Left colon (tissue), 2 donors: ENCODE measurements around the gene SNX30. TPM values are rescaled to one million over a fixed set of nuclear protein-coding genes. Genes with fewer than 3 reads are reported as not detected.

ENCODE experiments used
- ATAC-seq: fragments of 200-7000 bp; cut with Tn5 transposase; one replicate; pipeline ENCODE4 v1.9.1; 2020; ENCODE audit warnings: mild to moderate bottlenecking, moderate library complexity
- DNase-seq, 2 donors: peaks; one replicate each; pipeline ENCODE4 v3.0.0-alpha.2; 2020
- intact Hi-C, 2 donors: fragments of 100-400 bp; cut with DNase I in 1 of 2; cut with micrococcal nuclease in 1 of 2; formaldehyde crosslinking; loops; one replicate each; pipeline versions ENCODE4 v1.11.2 to v1.14.0; 2022; cut with DNase I, micrococcal nuclease
- total RNA-seq, 2 donors: library from RNA; stranded (reverse); fragmentation: NEBNext Ultra II Directional; extraction: Animal tissue kit (Norgen Biotek cat#: 25700); gene quantifications; one replicate each; pipeline ENCODE4 v1.2.1, GENCODE V29; 2021
- donor health status: DM: no; HTN: no; CAD: no.
- donor health status: DM: yes; HTN: yes; CAD: no.

SNX30 gene
- total RNA-seq, 2 donors from 2014 or later: 30.7 to 35.3 TPM

DNA sequence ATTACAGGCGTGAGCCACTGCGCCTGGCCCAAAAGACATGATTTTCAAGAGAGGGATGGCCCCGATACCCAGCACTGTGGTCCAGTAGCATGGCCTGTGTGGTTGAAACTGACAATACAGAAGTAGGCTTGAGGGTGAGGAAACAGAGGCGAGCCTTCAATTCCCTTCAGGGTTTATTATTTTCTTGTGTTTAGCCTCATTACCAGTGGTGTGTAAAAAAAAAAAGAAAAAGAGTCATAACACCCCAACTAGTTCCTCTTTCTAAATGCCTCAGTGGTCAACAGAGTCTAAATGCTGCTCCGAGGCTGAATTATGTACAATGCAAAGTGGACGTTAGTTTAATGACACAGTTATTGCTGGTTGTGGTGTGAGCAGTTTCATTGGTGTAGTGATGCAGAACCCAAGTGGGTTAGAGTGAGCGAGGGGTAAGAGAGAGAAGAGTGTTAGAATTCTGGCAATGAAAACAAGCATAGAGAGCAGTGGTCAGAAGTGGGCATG, 58.8 kb downstream of the SNX30 start:
- intact Hi-C loops: no loop called here
- ATAC-seq: peak; percentile 17
- DNase-seq: no peak

DNA sequence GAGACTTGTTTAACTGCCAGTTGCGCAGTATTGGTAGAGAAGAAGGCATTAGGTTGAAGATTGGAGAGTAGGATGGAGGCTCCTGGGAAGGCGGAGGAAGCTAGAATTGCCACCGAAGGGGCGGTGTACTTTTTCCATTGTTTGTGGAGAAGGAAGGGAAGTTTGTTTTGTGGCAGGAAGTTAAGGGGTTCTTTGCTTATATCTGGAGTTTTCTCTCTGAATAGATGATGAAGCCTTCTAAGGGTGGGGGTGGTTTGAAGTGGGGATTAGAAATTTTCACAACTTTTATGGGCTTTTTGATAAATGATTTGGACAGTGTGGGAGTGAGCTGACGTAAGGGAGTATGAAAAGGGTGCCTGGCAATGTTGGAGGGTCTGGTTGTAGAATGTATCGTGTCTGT, 59.3 kb downstream of the SNX30 start:
- ATAC-seq (no peak), DNase-seq (no peak)
- intact Hi-C loops: no loop called here

DNA sequence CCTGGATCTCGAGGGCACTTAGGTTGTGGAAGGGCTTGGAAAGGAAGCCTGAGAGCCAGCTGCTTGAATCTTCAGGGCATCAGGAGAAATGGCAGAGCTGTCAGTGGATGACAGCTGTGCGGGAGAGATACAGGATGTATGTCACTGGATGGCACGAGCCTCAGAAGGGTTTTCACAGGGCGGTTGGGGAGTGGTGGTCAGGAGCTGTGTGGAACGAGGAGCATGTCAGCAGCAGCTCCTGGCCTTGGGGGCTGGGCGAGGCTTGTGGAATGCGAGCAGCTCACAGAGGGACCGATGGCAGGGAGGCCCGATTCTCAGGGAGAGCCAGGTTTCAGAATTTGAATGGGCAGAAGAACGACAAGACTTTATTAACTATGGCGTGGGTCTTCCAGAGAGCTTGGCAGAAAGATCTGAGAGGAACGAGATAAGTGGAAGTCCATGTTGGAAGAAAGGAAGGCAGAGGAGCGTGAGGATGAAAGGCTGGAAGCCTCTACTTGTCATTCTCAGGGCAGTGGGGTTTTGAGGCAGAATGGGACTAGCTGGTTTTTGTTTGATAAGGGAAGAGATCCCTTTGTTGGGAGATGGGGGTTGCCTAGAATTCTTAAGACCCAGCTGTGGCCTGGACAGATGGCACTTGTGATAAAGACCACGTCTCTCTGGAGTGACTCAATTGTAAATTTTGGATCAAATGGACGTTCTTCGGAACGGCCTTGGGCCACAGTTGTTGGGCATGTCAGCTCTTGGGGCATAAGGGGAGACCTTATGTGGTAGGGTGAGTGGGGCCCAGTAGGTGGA, 60.3 kb downstream of the SNX30 start:
- ATAC-seq: no peak
- no peak for DNase-seq
- intact Hi-C loops: no loop called here

DNA sequence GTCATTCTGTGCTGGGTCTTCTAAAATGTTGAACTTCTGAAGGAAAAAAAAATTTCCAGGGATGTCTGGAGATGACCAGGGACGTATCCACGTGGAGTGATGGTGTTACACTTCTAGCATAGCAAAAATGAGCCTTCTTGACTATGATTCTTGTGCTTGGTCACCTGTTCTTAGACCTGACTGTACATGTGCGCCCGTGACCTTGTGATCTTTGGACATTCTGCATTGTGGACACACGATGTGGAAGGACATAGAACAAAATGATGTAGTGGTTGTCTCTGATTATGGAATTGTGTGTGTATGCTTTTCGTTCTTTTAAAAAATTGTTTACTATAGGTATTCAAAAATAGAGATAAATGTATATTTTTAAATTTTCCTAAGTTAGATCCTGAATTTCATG, 61.0 kb downstream of the SNX30 start:
- ATAC-seq (no peak), DNase-seq (no peak)
- intact Hi-C loops: no loop called here

DNA sequence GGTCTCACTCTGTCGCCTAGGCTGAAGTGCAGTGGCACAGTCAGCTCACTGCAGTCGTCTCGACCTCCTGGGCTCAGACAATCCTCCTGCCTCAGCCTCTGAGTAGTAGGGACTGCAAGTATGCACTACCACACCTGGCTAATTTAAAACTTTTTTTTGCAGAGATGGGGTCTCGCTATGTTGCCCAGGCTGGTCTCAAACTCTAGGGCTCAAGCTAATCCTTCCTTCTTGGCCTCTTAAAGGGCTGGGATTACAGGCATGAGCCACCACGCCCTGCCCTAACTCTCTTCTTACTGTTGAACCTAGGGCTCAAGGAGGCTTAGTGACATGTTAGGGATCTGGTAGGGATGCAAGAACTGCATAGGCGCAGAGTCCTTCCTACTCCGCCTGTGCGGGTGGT, 65.3 kb downstream of the SNX30 start:
- intact Hi-C loops: no loop called here
- no peak for DNase-seq
- no peak for ATAC-seq

DNA sequence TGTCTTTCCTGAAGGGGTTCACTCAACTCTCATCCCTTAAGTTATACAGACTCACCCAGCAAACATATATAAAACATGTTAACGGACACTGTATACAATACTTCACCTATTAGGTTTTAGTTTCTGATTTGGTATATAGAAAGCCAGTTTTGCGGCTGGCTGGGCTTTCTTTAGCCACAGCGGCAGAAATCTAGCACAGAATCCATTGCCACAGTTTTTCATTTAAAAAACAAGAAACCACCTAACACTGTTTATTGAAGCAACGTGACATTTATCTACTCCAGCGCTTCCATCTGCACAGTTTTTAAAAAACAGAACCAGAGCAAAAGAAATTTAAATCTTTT, 67.3 kb downstream of the SNX30 start:
- DNase-seq (no peak), ATAC-seq (no peak)
- intact Hi-C loops: no loop called here

DNA sequence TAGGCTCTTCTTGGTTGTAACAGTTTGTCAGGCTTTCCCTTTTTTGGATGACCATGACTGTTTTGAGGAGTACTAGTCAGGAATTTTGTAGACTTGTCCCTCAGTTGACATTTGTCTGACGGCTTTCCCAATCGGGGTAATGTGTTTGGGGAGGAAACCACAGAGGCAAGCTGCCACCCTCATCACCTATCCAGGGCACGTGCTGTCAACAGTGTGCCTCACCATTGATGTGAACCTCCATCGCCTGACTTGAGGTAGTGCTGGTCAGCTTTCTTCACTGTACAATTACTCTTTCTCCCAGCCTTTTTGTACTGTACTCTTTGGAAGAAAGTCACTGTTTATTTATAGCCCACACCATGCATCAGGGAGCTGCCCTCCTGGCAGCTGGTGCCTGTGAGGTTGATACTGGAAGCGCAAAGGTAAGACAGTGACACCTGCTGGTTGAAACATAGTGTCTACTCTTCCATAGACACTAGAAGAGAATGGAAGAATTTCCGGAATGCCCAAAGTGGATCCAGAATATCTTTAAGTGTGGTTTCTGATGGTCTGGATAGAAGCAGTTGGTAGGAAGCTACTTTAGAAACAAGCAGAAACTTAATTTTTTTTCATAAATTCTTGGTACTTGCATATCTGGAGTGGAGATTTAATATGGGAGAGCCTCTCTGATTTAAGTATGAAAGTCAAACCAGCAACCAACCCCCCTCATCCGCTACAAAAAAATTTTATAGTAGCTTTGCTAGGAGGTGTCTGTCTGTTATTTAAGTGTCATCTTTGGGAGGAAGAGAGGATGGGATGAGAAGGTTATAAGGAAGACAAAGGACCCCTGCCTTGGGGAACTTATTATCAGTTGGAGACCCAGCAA, 69.3 kb downstream of the SNX30 start:
- ATAC-seq (peak; percentile 88), DNase-seq (no peak)
- intact Hi-C loops: no loop called here

DNA sequence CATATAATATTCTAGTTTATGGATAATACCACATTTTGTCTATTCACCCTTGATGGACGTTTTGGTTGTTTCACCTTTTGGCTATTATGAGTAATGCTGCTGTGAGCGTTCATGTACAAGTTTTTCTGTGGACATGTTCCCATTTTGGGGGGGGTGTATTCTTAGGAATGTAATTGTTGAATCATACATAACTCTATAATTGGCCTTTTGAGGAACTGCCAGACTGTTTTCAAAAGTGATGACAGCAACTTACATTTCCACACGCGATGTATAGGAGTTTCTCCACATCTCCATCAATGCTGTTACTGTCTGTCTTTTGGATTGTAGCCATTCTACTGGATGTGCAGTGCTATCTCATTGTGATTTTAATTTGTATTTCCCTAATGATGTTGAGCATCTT, 70.3 kb downstream of the SNX30 start:
- ATAC-seq (no peak), DNase-seq (no peak)
- intact Hi-C loops: no loop called here

DNA sequence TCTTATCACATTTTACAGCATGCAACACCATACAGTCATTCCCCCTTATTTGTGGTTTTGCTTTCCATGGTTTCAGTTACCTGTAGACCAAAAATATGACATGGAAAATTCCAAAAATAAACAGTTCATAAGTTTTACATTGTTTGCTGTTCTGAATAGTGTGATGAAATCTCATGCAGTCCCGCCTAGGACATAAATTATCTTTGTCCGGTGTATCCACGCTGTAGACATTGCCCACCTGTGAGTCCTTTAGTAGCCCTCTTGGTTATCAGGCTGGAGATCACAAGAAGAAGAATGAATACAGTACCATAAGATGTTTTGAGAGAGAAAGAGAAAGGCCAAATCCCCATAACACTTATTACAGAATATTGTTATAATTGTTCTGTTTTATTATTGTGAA, 72.1 kb downstream of the SNX30 start:
- no peak for DNase-seq
- intact Hi-C loops: no loop called here
- ATAC-seq: peak; percentile 56

DNA sequence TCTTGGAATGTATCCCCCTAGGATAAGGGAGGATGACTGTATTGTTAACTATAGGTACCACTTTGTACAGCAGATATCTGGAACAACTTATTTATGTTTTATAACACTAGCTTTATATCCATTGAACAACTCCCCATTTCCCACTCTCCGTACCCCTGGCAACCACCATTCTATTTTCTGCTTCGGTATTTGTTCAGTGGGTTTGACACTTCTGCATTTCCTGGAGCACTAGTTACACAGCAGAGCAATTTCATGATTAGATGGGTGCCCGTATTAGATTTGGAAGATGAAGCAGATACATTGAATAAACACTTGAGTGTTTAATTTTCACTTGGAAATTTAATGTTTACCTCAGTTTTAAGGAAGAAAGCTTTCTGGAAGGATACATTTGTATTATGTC, 72.7 kb downstream of the SNX30 start:
- peak; percentile 48 for ATAC-seq
- no peak for DNase-seq
- intact Hi-C loops: no loop called here

DNA sequence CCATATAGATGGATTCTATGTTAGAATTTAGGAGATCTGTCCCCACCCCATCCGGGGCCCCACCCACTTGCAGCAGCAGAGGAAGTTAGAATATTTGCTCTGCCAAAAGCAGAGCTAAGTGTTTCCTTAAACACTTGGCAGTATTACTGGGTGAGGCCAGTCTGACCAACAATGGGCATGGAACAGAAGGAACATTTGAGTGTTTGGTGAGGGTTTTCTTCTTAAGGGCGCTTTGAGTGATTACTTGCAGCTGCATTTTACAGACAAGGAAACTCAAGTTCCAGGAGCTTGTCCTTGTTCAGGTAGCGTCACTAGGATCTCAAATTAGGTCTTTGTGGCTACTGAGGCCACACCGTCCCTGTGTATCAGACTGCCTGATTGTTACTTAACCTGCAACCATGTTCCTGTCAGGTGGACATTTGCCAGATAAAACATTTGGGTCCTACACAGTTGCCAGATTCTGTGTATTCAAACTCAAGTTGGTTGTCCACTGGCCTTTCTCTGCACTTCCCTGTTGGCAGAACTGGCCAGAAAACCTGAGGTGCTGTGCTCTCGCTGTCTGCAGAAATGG, 80.8 kb downstream of the SNX30 start:
- ATAC-seq (peak; percentile 83), DNase-seq (peak; percentile 77 to 80)
- intact Hi-C loops: no loop called here

DNA sequence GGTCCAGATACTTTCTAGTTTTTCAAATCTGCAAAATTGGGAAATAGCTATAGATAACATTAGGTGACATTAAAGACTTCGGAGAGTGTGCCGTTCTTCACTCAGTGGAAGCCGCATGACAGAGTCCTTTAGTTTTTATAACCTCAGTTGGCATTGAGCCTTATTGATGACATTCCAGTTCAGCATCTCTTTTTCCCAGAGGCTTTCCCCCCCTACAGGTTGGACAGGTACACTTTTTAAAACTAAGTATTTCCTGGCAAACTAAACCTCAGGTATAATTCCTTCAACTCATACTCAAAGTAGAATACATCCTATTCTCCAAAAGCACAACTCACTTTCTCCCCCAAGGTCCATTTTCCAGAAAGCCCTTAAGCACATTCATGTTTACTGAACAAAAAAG, 81.4 kb downstream of the SNX30 start:
- intact Hi-C loops: no loop called here
- ATAC-seq (peak; percentile 13), DNase-seq (no peak)

DNA sequence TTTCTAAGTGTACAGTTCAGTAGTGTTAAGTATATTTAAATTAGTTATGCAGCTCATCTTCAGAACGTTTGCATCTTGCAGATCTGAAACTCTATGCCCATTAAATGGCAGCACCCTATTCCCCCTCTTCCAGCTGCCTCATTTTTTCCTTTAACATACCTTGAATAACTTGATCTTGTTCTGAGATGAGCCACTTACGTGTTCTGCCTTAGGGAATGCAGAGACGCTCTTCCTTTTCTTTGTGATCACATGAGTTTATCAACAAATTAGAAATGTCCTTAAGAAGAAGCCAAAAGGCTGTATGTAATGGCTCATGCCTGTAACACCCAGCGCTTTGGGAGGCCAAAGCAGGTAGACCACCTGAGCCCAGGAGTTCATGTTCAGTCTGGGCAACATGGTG, 82.5 kb downstream of the SNX30 start:
- intact Hi-C loops: no loop called here
- DNase-seq (no peak), ATAC-seq (no peak)

DNA sequence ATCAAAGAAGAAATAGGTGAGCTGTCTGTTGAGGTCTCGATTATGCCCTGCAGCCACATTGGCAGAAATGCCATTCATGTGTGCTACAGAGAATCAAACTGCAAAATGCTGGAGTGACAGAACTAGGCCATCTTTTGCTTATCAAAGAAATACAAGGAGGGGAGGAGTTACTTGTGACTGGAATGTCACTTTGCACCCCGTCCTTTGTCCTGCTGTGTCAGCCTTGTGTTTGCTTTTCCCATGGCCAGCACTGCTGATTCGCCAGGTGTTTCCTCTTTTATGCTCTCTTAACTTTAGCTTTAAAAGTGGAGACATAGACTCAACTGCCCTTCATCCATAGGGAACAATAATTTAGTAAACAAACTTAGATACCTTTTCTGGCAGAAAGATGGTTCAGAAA, 85.8 kb downstream of the SNX30 start:
- ATAC-seq (peak; percentile 84), DNase-seq (peak; percentile 48 to 83)
- intact Hi-C loops: no loop called here

DNA sequence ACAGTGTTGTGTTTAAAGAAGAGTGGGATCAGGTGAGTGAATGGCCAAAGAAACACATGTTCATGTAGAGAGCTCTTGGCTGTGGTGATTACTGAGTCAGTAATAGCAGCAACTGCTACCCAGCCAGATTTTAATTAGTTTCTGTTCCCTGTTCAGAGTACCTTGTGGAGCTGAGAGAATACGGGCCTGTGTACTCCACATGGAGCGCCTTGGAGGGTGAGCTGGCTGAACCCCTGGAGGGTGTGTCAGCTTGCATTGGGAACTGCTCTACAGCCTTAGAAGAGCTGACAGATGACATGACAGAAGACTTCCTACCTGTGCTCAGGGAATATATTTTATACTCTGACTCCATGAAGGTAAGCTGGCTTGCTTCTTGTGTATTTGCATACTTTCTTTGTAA, 87.8 kb downstream of the SNX30 start:
- DNase-seq (peak; percentile 31 to 46), ATAC-seq (peak; percentile 35)
- intact Hi-C loops: no loop called here

DNA sequence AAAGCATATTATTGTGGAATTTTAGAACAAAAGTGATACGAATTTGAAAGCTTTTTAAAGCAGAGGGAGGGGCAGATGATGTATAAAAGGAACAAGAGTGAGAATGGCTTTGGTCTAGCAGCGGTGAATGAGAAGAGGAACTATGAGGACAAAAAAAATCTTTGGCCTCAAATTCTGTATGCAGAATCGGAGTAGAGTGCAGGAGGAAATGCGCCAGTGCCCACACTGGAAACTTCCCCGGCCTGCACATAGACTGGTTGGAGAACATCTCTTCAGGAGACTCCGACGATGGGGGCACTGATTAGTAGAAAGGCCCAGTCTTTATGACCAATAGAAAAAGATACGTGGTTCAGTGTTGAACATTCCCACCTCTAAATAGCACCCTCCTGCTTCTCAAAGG, 88.8 kb downstream of the SNX30 start:
- intact Hi-C loops: no loop called here
- ATAC-seq (no peak), DNase-seq (no peak)

DNA sequence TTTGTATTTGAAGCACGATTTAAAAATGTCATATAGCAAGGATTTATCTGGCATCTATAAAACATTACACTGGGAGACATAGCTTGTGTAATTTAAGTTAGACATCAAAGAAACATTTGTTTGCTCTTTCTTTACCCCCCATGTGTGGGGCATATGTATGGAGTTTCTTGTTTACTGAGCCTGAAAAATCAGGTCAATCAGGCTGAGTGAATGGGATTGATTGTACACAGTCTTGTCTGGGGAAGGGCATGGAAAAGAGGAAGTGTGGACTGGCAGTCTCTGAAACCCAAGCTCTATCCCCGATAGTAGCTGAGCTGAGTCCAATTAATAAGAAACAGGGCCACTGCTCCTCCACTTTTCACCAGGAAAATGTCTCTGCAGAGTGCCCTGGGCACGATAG, 90.7 kb downstream of the SNX30 start:
- intact Hi-C loops: no loop called here

DNA sequence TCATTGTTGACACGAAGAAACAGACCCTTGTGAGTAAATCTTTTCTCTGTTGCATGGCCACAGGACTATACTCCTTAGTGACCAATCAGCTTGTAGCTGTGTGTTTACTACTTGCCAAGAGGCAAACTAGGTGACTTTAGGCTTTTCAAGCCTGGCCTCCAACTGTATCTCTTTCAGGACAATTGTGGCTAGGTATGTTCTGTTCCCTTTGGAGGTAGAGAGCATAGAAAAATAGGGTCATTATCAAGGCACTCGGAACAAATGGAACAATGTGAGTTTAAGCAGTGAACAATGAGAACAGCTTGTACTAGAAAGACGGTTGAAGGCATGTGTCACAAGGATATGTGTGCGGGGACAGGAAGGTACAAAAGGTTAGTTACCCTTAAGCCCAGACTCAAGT, 92.0 kb downstream of the SNX30 start:
- DNase-seq: no peak
- ATAC-seq: no peak
- intact Hi-C loops: no loop called here

More for the DNA sequence above, 90.7 kb downstream of the SNX30 start:
- DNase-seq (no peak), ATAC-seq (peak; percentile 28)

DNA sequence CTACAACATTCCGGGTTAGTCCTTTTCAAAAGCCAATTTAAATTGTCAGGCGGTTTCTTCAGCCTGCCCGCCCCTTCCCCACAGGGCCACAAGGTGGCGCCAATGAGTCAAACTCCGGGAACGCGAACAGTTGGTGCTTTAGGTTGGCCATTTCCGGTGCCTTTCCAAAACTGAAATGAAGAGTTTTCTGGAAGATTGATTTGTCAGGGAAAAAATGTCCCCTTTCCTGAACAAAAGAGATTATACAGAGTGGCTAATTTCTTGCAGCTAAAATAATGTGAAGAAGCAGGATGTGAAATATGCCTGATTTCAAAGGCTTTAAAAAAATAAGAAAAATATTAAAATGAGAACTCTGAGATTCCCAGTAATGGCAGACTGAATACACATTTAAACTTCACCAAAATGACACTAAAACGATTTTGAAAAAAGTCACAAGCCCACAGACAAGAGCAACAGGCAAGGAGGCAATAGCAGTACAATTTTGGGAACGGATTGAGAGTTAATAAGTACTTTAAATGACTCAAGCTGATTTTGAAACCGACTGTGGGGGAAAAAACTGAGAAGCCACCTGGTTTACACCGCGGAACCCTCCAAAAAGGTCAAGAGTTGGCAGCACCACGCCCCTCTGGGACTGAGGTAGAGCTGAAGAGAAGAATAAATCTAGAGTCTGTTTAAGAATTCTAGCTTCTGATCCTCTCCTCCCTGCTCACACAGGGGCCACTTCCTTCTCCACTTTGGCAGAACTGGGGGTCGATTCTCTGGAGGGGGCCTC, 94.4 kb downstream of the SNX30 start:
- intact Hi-C loops: no loop called here
- peak; percentile 68 for ATAC-seq

More for the DNA sequence above, 94.4 kb downstream of the SNX30 start:
- peak; percentile 46 to 82 for DNase-seq
